Right lobe of liver (tissue), 6 donors: ENCODE results near the gene NKX3-2. TPM values are rescaled to one million over a fixed set of nuclear protein-coding genes. Genes with fewer than 3 reads are reported as not detected.
"Not testable (repeated sequence)": the region's sequence is repeated elsewhere in the genome, so short reads cannot be mapped to it uniquely, and the experiment has no call there.

Source experiments
- ATAC-seq, 4 donors: fragments of 200-7000 bp; cut with Tn5 transposase; one replicate each; pipeline ENCODE4 v1.9.1; 2020; ENCODE audit warnings: mild to moderate bottlenecking in 4 of 4, moderate library complexity in 4 of 4
- DNase-seq, 3 donors: peaks; one replicate each; pipeline ENCODE4 v3.0.0-alpha.2; 2020
- H3K27ac ChIP-seq, 3 donors: fragments of 200-600 bp; one replicate each; pipeline ENCODE4 v1.8.0; 2022
- H3K27me3 ChIP-seq, 2 donors: fragments of 200-600 bp; one replicate each; pipeline ENCODE4 v1.8.0; 2022
- H3K36me3 ChIP-seq, 4 donors: fragments of 200-600 bp; sonication (generic) in 1 of 4; one replicate each; pipeline versions ENCODE4 v1.5.1 to v1.8.0; 2017 to 2022; ENCODE audit warnings: control low read depth in 1 of 4
- H3K4me1 ChIP-seq, 4 donors: fragments of 200-600 bp; sonication (generic) in 1 of 4; one replicate each; pipeline versions ENCODE4 v1.5.1 to v1.8.0; 2017 to 2022; ENCODE audit warnings: control low read depth in 1 of 4
- H3K4me3 ChIP-seq, 3 donors: fragments of 200-600 bp; one replicate each; pipeline ENCODE4 v1.8.0; 2022
- H3K9me3 ChIP-seq, 4 donors: fragments of 200-600 bp; sonication (generic) in 1 of 4; one replicate each; pipeline versions ENCODE4 v1.5.1 to v1.8.0; 2017 to 2022; ENCODE audit warnings: control low read depth in 1 of 4
- CTCF ChIP-seq, 4 donors: fragments of 200-600 bp in 3 of 4; fragments of 450-650 bp in 1 of 4; IDR thresholded peaks; one replicate each; pipeline versions ENCODE4 v1.5.1 to v1.8.0; 2016 to 2022; ENCODE audit warnings: antibody characterized with exemption in 4 of 4, mild to moderate bottlenecking in 2 of 4
- POLR2A ChIP-seq: fragments of 450-650 bp; IDR thresholded peaks from one replicate; pipeline ENCODE4 v1.6.1; 2017; ENCODE audit warnings: antibody characterized with exemption, mild to moderate bottlenecking
- WGBS: methylation state at CpG from one replicate; pipeline ENCODE4 v1.1.6; 2018; ENCODE audit warnings: low coverage, low lambda C conversion rate; ENCODE audit not compliant: insufficient coverage; ENCODE audit errors: missing lambda C conversion rate; 5-methylcytosine and 5-hydroxymethylcytosine counted together
- intact Hi-C, 2 donors: fragments of 100-400 bp; cut with DNase I; formaldehyde crosslinking; loops; one replicate each; pipeline versions ENCODE4 v1.11.2 to v1.14.1; 2022
- total RNA-seq, 6 experiments: library from RNA; depleted of rRNA in 2 of 6; stranded (reverse); fragments of >200 nt in 2 of 6; fragmentation: NEBNext Ultra II Directional in 3 of 6; extraction: Animal tissue kit (Norgen Biotek cat#: 25700) in 3 of 6; gene quantifications; one replicate each; pipeline versions ENCODE4 v1.1.0 to v1.2.4, GENCODE V29; 2016 to 2023
- donor health status: DM: no; HTN: yes; CAD: no.
- donor health status: DM: no; HTN: no; CAD: no.
- donor health status: DM: no; HTN: no; CAD: no.
- donor health status: DM: no; HTN: yes; CAD: no.
- donor health status: DM: no; HTN: yes; CAD: no.

The NKX3-2 gene
- total RNA-seq, 6 experiments from 2014 or later = not detected

GRCh38 chr4:13562876-13563275 is 18.6 kb upstream of the NKX3-2 start:
- Histone ChIP-seq H3K27me3 (no peaks in the 10 kb centered on the region), H3K9me3 (no peaks in the 10 kb centered on the region), H3K4me1 (no peaks in the 10 kb centered on the region), H3K36me3 (no peaks in the 10 kb centered on the region), H3K27ac (no peak overlapping the region), H3K4me3 (no peak overlapping the region)
- ATAC-seq (no peak), DNase-seq (no peak)
- TF ChIP-seq POLR2A (no peak), CTCF (IDR thresholded peaks at IDR 0.05) (no peak)
- intact Hi-C loops = no loop called here
- 100% methylated on average over 1 of the region's 1 CpG for WGBS

GRCh38 chr4:13561673-13562072 is 17.4 kb upstream of the NKX3-2 start:
- intact Hi-C loops = no loop called here
- H3K27me3 ChIP-seq = no peaks in the 10 kb centered on the region
- TF ChIP-seq POLR2A (no peak), CTCF (IDR thresholded peaks at IDR 0.05) (no peak)
- H3K4me3 ChIP-seq = no peak overlapping the region
- 53% methylated on average over 4 of the region's 4 CpGs for whole genome bisulfite sequencing
- H3K36me3 ChIP-seq = no peaks in the 10 kb centered on the region
- ATAC-seq = no peak
- no peaks in the 10 kb centered on the region for H3K9me3 ChIP-seq
- no peak overlapping the region for H3K27ac ChIP-seq
- H3K4me1 ChIP-seq = no peaks in the 10 kb centered on the region
- DNase-seq = no peak

GRCh38 chr4:13560111-13560510 is 15.8 kb upstream of the NKX3-2 start:
- intact Hi-C loops, H3K27ac ChIP-seq, DNase-seq, H3K4me3 ChIP-seq, ATAC-seq, H3K27me3 ChIP-seq, H3K36me3 ChIP-seq, H3K4me1 ChIP-seq, H3K9me3 ChIP-seq: not testable (repeated sequence)
- 47% methylated on average over 5 of the region's 5 CpGs for WGBS

GRCh38 chr4:13559413-13559812 is 15.1 kb upstream of the NKX3-2 start:
- Histone ChIP-seq H3K27ac (no peak overlapping the region), H3K9me3 (no peaks in the 10 kb centered on the region), H3K4me3 (no peak overlapping the region), H3K27me3 (no peaks in the 10 kb centered on the region), H3K36me3 (no peaks in the 10 kb centered on the region), H3K4me1 (no peaks in the 10 kb centered on the region)
- intact Hi-C loops = no loop called here
- ATAC-seq = no peak
- 30% methylated on average over 2 of the region's 2 CpGs for WGBS
- TF ChIP-seq CTCF (IDR thresholded peaks at IDR 0.05) (no peak), POLR2A (no peak)
- no peak for DNase-seq

- 70% methylated on average over 1 of the region's 1 CpG for WGBS
- intact Hi-C loops = no loop called here
- H3K4me1 ChIP-seq = no peaks in the 10 kb centered on the region
- H3K36me3 ChIP-seq = no peaks in the 10 kb centered on the region
- H3K4me3 ChIP-seq = no peak overlapping the region
- H3K27me3 ChIP-seq = no peaks in the 10 kb centered on the region
- H3K27ac ChIP-seq = no peak overlapping the region
- TF ChIP-seq POLR2A (no peak), CTCF (IDR thresholded peaks at IDR 0.05) (no peak)
- ATAC-seq (no peak), DNase-seq (no peak)
- H3K9me3 ChIP-seq = no peaks in the 10 kb centered on the region
These were observed 14.6 kb upstream of the NKX3-2 start for GRCh38 chr4:13558881-13559280.
